Ammon's horn (tissue), 1 donor: ENCODE results near the gene ADAM11.

ENCODE experiments used
- DNase-seq: peaks from one replicate; pipeline ENCODE4 v3.0.0-alpha.2; 2016; ENCODE audit warnings: low spot score

ADAM11 gene

GRCh38 chr17:44775136-44775837 is 16.5 kb downstream of the ADAM11 start:
- DNase-seq, result peak; percentile 99

- no peak for DNase-seq
Observed at GRCh38 chr17:44775838-44776621, 17.2 kb downstream of the ADAM11 start.

GRCh38 chr17:44776628-44777393 is 18.0 kb downstream of the ADAM11 start:
- DNase-seq, result no peak

- peak; percentile 3 for DNase-seq
Observed at GRCh38 chr17:44777394-44778348, 18.9 kb downstream of the ADAM11 start.

- DNase-seq, result no peak
Observed at GRCh38 chr17:44778656-44779210, 19.9 kb downstream of the ADAM11 start.

- DNase-seq, result peak; percentile 93
Observed at GRCh38 chr17:44779211-44780025, 20.6 kb downstream of the ADAM11 start.

GRCh38 chr17:44780161-44780560 is 21.4 kb downstream of the ADAM11 start:
- DNase-seq, result no peak

- no peak for DNase-seq
Observed at GRCh38 chr17:44780845-44781480, 22.2 kb downstream of the ADAM11 start.

- DNase-seq, result no peak
Observed at GRCh38 chr17:44781551-44782325, 22.9 kb downstream of the ADAM11 start.

GRCh38 chr17:44782326-44782850 is 23.6 kb downstream of the ADAM11 start:
- no peak for DNase-seq

GRCh38 chr17:44785921-44786320 is 27.1 kb downstream of the ADAM11 start:
- DNase-seq, result no peak

GRCh38 chr17:44786551-44787081 is 27.8 kb downstream of the ADAM11 start:
- no peak for DNase-seq

GRCh38 chr17:44787271-44787940 is 28.6 kb downstream of the ADAM11 start:
- no peak for DNase-seq

GRCh38 chr17:44788139-44788538 is 29.4 kb downstream of the ADAM11 start:
- no peak for DNase-seq

GRCh38 chr17:44792276-44792675 is 33.5 kb downstream of the ADAM11 start:
- no peak for DNase-seq

- DNase-seq, result no peak
Observed at GRCh38 chr17:44793885-44794842, 35.4 kb downstream of the ADAM11 start.
